ENCODE data around the gene GPR21. TPM values are rescaled to one million over a fixed set of nuclear protein-coding genes. Genes with fewer than 3 reads are reported as not detected.

The GPR21 gene, protein sequence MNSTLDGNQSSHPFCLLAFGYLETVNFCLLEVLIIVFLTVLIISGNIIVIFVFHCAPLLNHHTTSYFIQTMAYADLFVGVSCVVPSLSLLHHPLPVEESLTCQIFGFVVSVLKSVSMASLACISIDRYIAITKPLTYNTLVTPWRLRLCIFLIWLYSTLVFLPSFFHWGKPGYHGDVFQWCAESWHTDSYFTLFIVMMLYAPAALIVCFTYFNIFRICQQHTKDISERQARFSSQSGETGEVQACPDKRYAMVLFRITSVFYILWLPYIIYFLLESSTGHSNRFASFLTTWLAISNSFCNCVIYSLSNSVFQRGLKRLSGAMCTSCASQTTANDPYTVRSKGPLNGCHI
- total RNA-seq, result under 1 TPM in 1 of 2 donors, not detected in 1; 0.97 TPM

DNA sequence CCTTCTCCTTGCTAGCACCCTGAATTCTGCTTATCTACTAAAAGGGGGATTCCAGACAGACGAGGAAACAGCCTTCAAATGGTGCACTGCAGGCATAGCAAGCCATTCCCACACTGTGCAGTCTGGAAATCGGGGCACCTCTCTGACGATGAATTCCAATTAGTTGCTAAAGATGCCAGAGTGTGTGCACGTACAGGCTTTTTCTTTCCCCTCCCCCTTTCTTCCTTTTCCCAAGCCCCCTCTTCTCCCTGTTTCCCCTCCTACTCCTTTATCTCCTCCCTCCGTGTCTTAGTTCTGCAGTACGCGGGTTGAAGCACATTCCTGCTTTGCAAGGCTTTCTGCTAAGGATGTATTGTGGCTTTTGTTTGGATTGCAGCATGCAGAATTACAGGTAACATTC lies at the start of gene GPR21:
TSS of gene GPR21 (plus strand) at position 316 of the 400 bp plus-strand sequence. CDS start 900 bp downstream, outside the sequence.
- Histone ChIP-seq H3K4me3 (no peak within 1 kb of the TSS), H3K36me3 (no peaks in the 10 kb centered on the region), H3K27me3 (replicated peaks; ENCODE audit: insufficient read depth) (no peaks in the 10 kb centered on the region), H3K27ac (no peak within 1 kb of the TSS), H3K9me3 (no peaks in the 10 kb centered on the region), H3K4me1 (replicated peaks) (no peaks in the 10 kb centered on the region)
- intact Hi-C loops (cut with DNase I), result no loop called here
- TF ChIP-seq, protein P1, sequence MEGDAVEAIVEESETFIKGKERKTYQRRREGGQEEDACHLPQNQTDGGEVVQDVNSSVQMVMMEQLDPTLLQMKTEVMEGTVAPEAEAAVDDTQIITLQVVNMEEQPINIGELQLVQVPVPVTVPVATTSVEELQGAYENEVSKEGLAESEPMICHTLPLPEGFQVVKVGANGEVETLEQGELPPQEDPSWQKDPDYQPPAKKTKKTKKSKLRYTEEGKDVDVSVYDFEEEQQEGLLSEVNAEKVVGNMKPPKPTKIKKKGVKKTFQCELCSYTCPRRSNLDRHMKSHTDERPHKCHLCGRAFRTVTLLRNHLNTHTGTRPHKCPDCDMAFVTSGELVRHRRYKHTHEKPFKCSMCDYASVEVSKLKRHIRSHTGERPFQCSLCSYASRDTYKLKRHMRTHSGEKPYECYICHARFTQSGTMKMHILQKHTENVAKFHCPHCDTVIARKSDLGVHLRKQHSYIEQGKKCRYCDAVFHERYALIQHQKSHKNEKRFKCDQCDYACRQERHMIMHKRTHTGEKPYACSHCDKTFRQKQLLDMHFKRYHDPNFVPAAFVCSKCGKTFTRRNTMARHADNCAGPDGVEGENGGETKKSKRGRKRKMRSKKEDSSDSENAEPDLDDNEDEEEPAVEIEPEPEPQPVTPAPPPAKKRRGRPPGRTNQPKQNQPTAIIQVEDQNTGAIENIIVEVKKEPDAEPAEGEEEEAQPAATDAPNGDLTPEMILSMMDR (IDR thresholded peaks at IDR 0.05), result no peak
- TF ChIP-seq POLR2A (IDR thresholded peaks at IDR 0.05) (no peak), POLR2AphosphoS5 (IDR thresholded peaks at IDR 0.05) (no peak)
- DNase-seq (ENCODE audit: low spot score), result no peak
- 36% methylated on average over 7 of the region's 7 CpGs for WGBS

DNA sequence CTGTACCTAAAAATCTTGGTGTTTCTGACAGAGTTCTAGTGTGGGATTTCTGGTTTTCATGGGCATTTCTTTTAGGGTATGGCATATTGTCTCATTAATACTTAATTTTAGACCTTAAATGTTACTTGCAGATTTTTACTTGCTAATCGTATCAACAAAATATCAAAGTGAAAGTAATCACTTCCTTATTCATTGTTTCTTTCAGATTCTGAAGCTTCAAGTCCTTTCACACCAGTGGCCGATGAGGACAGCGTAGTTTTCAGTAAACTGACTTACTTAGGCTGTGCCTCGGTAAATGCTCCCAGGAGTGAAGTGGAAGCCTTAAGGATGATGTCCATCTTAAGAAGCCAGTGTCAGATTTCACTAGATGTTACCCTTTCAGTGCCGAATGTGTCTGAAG lies 47.5 kb upstream of the GPR21 start:
- intact Hi-C loops (cut with DNase I), result no loop called here
- DNase-seq (ENCODE audit: low spot score), result no peak
- Histone ChIP-seq H3K4me3 (no peak overlapping the region), H3K4me1 (replicated peaks) (no peaks in the 10 kb centered on the region), H3K9me3 (no peaks in the 10 kb centered on the region), H3K36me3 (no peaks in the 10 kb centered on the region), H3K27ac (no peak overlapping the region), H3K27me3 (replicated peaks; ENCODE audit: insufficient read depth) (no peaks in the 10 kb centered on the region)
- TF ChIP-seq, protein P1 (IDR thresholded peaks at IDR 0.05), result no peak
- no peak for TF ChIP-seq POLR2AphosphoS5 (IDR thresholded peaks at IDR 0.05)
- no peak for TF ChIP-seq POLR2A (IDR thresholded peaks at IDR 0.05)
- 67% methylated on average over 5 of the region's 5 CpGs for WGBS

DNA sequence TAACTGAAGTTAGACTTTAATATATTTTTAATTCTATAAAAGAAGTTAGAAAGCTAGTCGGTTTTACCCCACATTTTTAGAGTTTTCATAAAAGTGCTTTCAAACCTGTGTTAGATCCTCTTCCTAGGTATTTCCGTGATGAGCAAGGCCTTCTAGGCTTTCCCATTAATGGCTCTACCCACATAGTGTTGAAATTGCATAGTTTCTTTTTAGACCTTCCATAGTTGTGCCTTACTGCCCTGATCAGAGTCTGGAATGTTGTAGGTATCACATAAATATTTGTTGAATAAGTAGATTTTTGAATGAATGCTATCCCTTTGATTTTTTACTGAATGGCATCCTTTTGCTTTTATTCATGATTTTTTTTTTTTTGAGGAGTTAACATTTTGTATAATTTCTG lies 45.3 kb upstream of the GPR21 start:
- intact Hi-C loops (cut with DNase I), result no loop called here
- Histone ChIP-seq H3K27ac (no peak overlapping the region), H3K9me3 (no peaks in the 10 kb centered on the region), H3K36me3 (no peaks in the 10 kb centered on the region), H3K4me3 (no peak overlapping the region), H3K4me1 (replicated peaks) (no peaks in the 10 kb centered on the region), H3K27me3 (replicated peaks; ENCODE audit: insufficient read depth) (no peaks in the 10 kb centered on the region)
- TF ChIP-seq POLR2AphosphoS5 (IDR thresholded peaks at IDR 0.05) (no peak), POLR2A (IDR thresholded peaks at IDR 0.05) (no peak)
- TF ChIP-seq, protein P1 (IDR thresholded peaks at IDR 0.05), result no peak
- no peak for DNase-seq (ENCODE audit: low spot score)
- 92% methylated on average over 2 of the region's 2 CpGs for WGBS

DNA sequence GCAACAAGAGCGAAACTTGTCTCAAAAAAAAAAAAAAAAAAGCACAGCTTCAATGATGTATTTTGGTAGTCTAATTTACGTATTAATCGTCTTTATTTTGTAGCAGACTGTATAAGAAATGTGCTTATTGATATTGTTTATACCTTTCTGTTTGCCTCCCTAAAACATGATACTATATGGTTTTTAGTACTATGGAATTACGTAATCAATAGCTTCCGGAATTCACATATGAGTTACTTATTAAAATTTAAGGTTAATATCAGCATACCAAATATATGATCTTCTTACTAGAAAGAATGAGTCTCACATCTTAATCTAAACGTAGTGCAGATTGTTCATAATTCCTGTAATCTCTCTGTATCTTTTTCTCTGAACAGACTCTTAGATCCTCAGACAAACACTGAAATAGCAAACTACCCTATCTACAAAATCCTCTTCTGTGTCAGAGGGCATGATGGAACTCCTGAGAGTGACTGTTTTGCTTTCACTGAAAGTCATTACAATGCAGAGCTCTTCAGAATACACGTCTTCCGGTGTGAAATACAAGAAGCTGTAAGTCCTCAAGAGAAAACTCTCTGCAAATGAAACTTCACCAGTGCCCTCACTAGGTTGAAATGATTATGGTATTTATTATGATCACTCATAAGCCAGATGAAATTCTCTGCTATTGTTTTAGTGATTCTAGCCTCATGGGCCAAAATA lies 44.4 kb upstream of the GPR21 start:
- no peaks in the 10 kb centered on the region for H3K9me3 ChIP-seq
- DNase-seq (ENCODE audit: low spot score), result no peak
- intact Hi-C loops (cut with DNase I), result no loop called here
- TF ChIP-seq POLR2AphosphoS5 (IDR thresholded peaks at IDR 0.05) (no peak), POLR2A (IDR thresholded peaks at IDR 0.05) (no peak)
- TF ChIP-seq, protein P1 (IDR thresholded peaks at IDR 0.05), result no peak
- WGBS, result 84% methylated on average over 8 of the region's 8 CpGs
- no peaks in the 10 kb centered on the region for H3K4me1 ChIP-seq (replicated peaks)
- no peak overlapping the region for H3K4me3 ChIP-seq
- H3K27ac ChIP-seq, result no peak overlapping the region
- no peaks in the 10 kb centered on the region for H3K36me3 ChIP-seq
- H3K27me3 ChIP-seq (replicated peaks; ENCODE audit: insufficient read depth), result no peaks in the 10 kb centered on the region
